Endothelial cell of umbilical vein (primary cell): ENCODE data around the gene SLC13A1. TPM values are rescaled to one million over a fixed set of nuclear protein-coding genes. Genes with fewer than 3 reads are reported as not detected.

Source experiments
- BruUV-seq: library from RNA; stranded (reverse); fragments of 400-500 nt; replicated peaks from 2 replicates; lab custom pipeline; 2021; lab: Mats Ljungman, UMichigan
- CTCF ChIA-PET: fragments of 300-600, 350-600 bp; sonication (Branson Sonifier 250); formaldehyde crosslinking; loops from one replicate; lab custom pipeline; 2021; ENCODE audit warnings: antibody characterized with exemption, inconsistent platforms; lab: Charles Lee
- POLR2A ChIA-PET: fragments of 300-600, 350-600 bp; sonication (Branson Sonifier 250); formaldehyde crosslinking; loops from one replicate; lab custom pipeline; 2021; ENCODE audit warnings: antibody characterized with exemption, inconsistent platforms; lab: Charles Lee
- DNase-seq: peaks from one replicate; pipeline ENCODE4 v3.0.0-alpha.2; 2011; ENCODE audit warnings: low read depth, low spot score
- FAIRE-seq: peaks from 2 replicates; lab custom pipeline; 2011; peaks lifted over from hg19 to GRCh38; lab: Jason Lieb, UNC
- H2AFZ ChIP-seq: 2 replicates; pipeline ENCODE4 v1.6.0; 2012; ENCODE audit warnings: low read depth, low read length, control low read depth, inconsistent platforms
- H3K27ac ChIP-seq: 2 replicates; pipeline ENCODE4 v1.5.1; 2011; ENCODE audit warnings: low read depth, mild to moderate bottlenecking, control low read depth, low read length, moderate library complexity; ENCODE audit not compliant: insufficient read depth
- H3K27me3 ChIP-seq, 2 experiments: 2 replicates each; pipeline versions ENCODE4 v1.6.0 to v1.6.1; 2011; ENCODE audit warnings: low read length in 2 of 2, mixed read lengths in 1 of 2; ENCODE audit not compliant: control insufficient read depth in 2 of 2, insufficient read depth in 2 of 2
- H3K36me3 ChIP-seq, 2 experiments: 2 replicates in 1 of 2; 3 replicates in 1 of 2; pipeline ENCODE4 v1.5.1; 2011; ENCODE audit warnings: low read length in 2 of 2, mild to moderate bottlenecking in 1 of 2, moderate library complexity in 1 of 2; ENCODE audit not compliant: control insufficient read depth in 2 of 2, insufficient read depth in 2 of 2; ENCODE audit errors: extremely low read depth in 1 of 2
- H3K4me1 ChIP-seq: 3 replicates; pipeline ENCODE4 v1.5.1; 2011; ENCODE audit warnings: mild to moderate bottlenecking, low read length; ENCODE audit not compliant: control insufficient read depth, insufficient read depth; ENCODE audit errors: extremely low read depth
- H3K4me2 ChIP-seq: 2 replicates; pipeline ENCODE4 v1.6.1; 2011; ENCODE audit warnings: low read length, control low read depth, mixed read lengths; ENCODE audit not compliant: insufficient read depth
- H3K4me3 ChIP-seq, 3 experiments: fragments of 200-600 bp in 1 of 3; sonication (generic), shearing (Covaris generic) in 1 of 3; replicated peaks in 1 of 3; 2 replicates each; pipeline ENCODE4 v1.5.1; 2011 to 2016; ENCODE audit warnings: control low read depth in 3 of 3, low read length in 3 of 3, mild to moderate bottlenecking in 2 of 3, inconsistent platforms in 1 of 3, low read depth in 1 of 3, moderate library complexity in 1 of 3; ENCODE audit not compliant: insufficient read depth in 1 of 3
- H3K79me2 ChIP-seq: 2 replicates; pipeline ENCODE4 v1.6.0; 2012; ENCODE audit warnings: low read length, inconsistent platforms; ENCODE audit not compliant: control insufficient read depth, insufficient read depth
- H3K9ac ChIP-seq: replicated peaks from 2 replicates; pipeline ENCODE3; 2011; ENCODE audit warnings: low read length, control low read depth; ENCODE audit not compliant: insufficient read depth; ENCODE audit errors: extremely low read depth
- H3K9me1 ChIP-seq: replicated peaks from 3 replicates; pipeline ENCODE4 v1.6.0; 2011; ENCODE audit warnings: mild to moderate bottlenecking, low read length; ENCODE audit not compliant: control insufficient read depth, insufficient read depth; ENCODE audit errors: extremely low read depth
- H3K9me3 ChIP-seq: replicated peaks from 2 replicates; pipeline ENCODE4 v1.5.1; 2012; ENCODE audit warnings: low read length, inconsistent platforms; ENCODE audit not compliant: control insufficient read depth, insufficient read depth
- H4K20me1 ChIP-seq: replicated peaks from 2 replicates; pipeline ENCODE3; 2011; ENCODE audit warnings: mild to moderate bottlenecking, low read length; ENCODE audit not compliant: control insufficient read depth, insufficient read depth; ENCODE audit errors: extremely low read depth
- CTCF ChIP-seq, 2 donors: IDR thresholded peaks; 1 replicate in 1 of 2; 2 replicates in 1 of 2; pipeline ENCODE4 v1.5.1; 2011; ENCODE audit warnings: low read length in 2 of 2, mild to moderate bottlenecking in 2 of 2, moderate library complexity in 2 of 2, control low read depth in 1 of 2, inconsistent platforms in 1 of 2, low read depth in 1 of 2; ENCODE audit not compliant: insufficient read depth in 1 of 2; ENCODE audit errors: extremely low read depth in 1 of 2
- EZH2 ChIP-seq: IDR thresholded peaks from 2 replicates; pipeline ENCODE4 v1.6.1; 2012; ENCODE audit warnings: borderline replicate concordance, low read depth, mild to moderate bottlenecking, moderate library complexity, low read length, inconsistent platforms; ENCODE audit not compliant: severe bottlenecking
- FOS ChIP-seq: IDR thresholded peaks from 2 replicates; pipeline ENCODE4 v1.6.1; 2011; ENCODE audit warnings: mild to moderate bottlenecking, low read length, moderate library complexity, borderline replicate concordance; ENCODE audit not compliant: insufficient read depth
- GATA2 ChIP-seq: IDR thresholded peaks from 2 replicates; pipeline ENCODE4 v1.7.0; 2011; ENCODE audit warnings: low read depth, mild to moderate bottlenecking, moderate library complexity, mixed read lengths, low read length; ENCODE audit not compliant: insufficient read length, insufficient read depth
- JUN ChIP-seq: IDR thresholded peaks from 2 replicates; pipeline ENCODE4 v1.6.1; 2011; ENCODE audit warnings: borderline replicate concordance, low read depth; ENCODE audit not compliant: insufficient read length, insufficient read depth
- MYC ChIP-seq: IDR thresholded peaks from one replicate; pipeline ENCODE4 v1.6.1; 2011; ENCODE audit warnings: mild to moderate bottlenecking, low read depth, low read length
- POLR2A ChIP-seq: IDR thresholded peaks from 2 replicates; pipeline ENCODE4 v1.6.1; 2012; ENCODE audit warnings: low read depth, mild to moderate bottlenecking, control low read depth, low read length
- POLR2AphosphoS5 ChIP-seq: IDR thresholded peaks from 2 replicates; pipeline ENCODE4 v1.6.1; 2012; ENCODE audit warnings: low read depth, mild to moderate bottlenecking, control low read depth, low read length, moderate library complexity; ENCODE audit not compliant: insufficient read depth
- dilution Hi-C: fragments of 300-500 bp; cut with MboI; formaldehyde crosslinking; loops from one replicate; pipeline ENCODE4 v1.15.0; 2019; ENCODE audit warnings: low sequenced_read_pairs; ENCODE audit not compliant: extremely low pct_ligation_motif_present
- intact Hi-C: fragments of 100-400 bp; cut with micrococcal nuclease; formaldehyde crosslinking; loops from one replicate; pipeline ENCODE4 v1.10.0; 2022
- polyA plus RNA-seq, 4 experiments: library from polyadenylated mRNA; depleted of rRNA in 3 of 4; stranded (reverse) in 3 of 4; unstranded in 1 of 4; fragments of >200 nt; gene quantifications; 2 replicates each; pipeline versions ENCODE4 v1.2.1 to v1.2.3, GENCODE V29; 2011 to 2012; ENCODE audit warnings: missing spikeins in 1 of 4
- total RNA-seq: library from RNA; stranded (reverse); gene quantifications from 2 replicates; pipeline ENCODE4 v1.2.3, GENCODE V29; 2021
- TF ChIP-seq, protein P1 (sequence below): IDR thresholded peaks from 2 replicates; pipeline ENCODE4 v1.6.1; 2011; ENCODE audit not compliant: insufficient read depth, insufficient read length

The SLC13A1 gene
- total and polyA plus RNA-seq, 2 donors (not counting 3 experiments of a cell fraction or from before 2014, with no cell fraction given), result not detected

- Histone ChIP-seq H3K9me1 (no peaks in the 10 kb centered on the region), H3K27me3 (no peaks in the 10 kb centered on the region), H3K27ac (no peak overlapping the region), H3K9ac (no peak overlapping the region), H4K20me1 (no peaks in the 10 kb centered on the region), H3K4me1 (no peaks in the 10 kb centered on the region), H3K4me2 (no peak overlapping the region), H3K9me3 (no peaks in the 10 kb centered on the region), H3K79me2 (no peaks in the 10 kb centered on the region), H3K4me3 (no peak overlapping the region), H3K36me3 (no peaks in the 10 kb centered on the region), H2AFZ (no peak overlapping the region)
- intact Hi-C loops (no loop called here), dilution Hi-C loops (no loop called here)
- FAIRE-seq (no peak), DNase-seq (no peak)
- no peak for TF ChIP-seq JUN
- no peak for TF ChIP-seq FOS
- no peak for TF ChIP-seq CTCF (IDR thresholded peaks at IDR 0.05; ENCODE audit: extremely low read depth in 1 of 2, insufficient read depth in 1 of 2, low read depth in 1 of 2, low read length in 2 of 2)
- TF ChIP-seq POLR2AphosphoS5, result no peak
- TF ChIP-seq GATA2, result no peak
- TF ChIP-seq, protein P1, sequence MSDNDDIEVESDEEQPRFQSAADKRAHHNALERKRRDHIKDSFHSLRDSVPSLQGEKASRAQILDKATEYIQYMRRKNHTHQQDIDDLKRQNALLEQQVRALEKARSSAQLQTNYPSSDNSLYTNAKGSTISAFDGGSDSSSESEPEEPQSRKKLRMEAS, result no peak
- no peak for TF ChIP-seq POLR2A
- no peak for TF ChIP-seq MYC
- TF ChIP-seq EZH2, result no peak
- CTCF ChIA-PET, result no interaction called here
- BruUV-seq, result no TSS peak
- POLR2A ChIA-PET, result no interaction called here
These were observed 76.9 kb downstream of the SLC13A1 start for GRCh38 chr7:123122916-123123315.
